HepG2 (cell line): Measurements from ENCODE around the gene BRAP. TPM values are rescaled to one million over a fixed set of nuclear protein-coding genes. Genes with fewer than 3 reads are reported as not detected.

Experiments used
- ATAC-seq: fragments of 200-7000 bp; cut with Tn5 transposase; 3 replicates; pipeline ENCODE4 v1.9.1; 2020; ENCODE audit warnings: mild to moderate bottlenecking, moderate library complexity
- BruUV-seq: library from RNA; stranded (reverse); fragments of 400-500 nt; replicated peaks from 2 replicates; lab custom pipeline; 2021; lab: Mats Ljungman, UMichigan
- CTCF ChIA-PET: fragments of 300-600 bp; formaldehyde crosslinking; extraction: SDS; loops from one replicate; lab custom pipeline; 2021; ENCODE audit warnings: low total read pairs, inconsistent platforms, low intra/inter-chr PET ratio; lab: Yijun Ruan, JAX
- POLR2A ChIA-PET: fragments of 350-600 bp; sonication (Branson Sonifier 250); formaldehyde crosslinking; loops from one replicate; lab custom pipeline; 2020; ENCODE audit warnings: antibody characterized with exemption, inconsistent platforms; lab: Yijun Ruan, JAX
- DNase-seq: peaks from one replicate; pipeline ENCODE4 v3.0.0-alpha.2; 2015; ENCODE audit warnings: low spot score
- FAIRE-seq: peaks from 3 replicates; lab custom pipeline; 2011; peaks lifted over from hg19 to GRCh38; lab: Jason Lieb, UNC
- H2AFZ ChIP-seq: one replicate; pipeline ENCODE4 v1.6.1; 2011; ENCODE audit warnings: low read length, inconsistent platforms
- H3K27ac ChIP-seq: fragments of 300-600 bp; 3 replicates; pipeline ENCODE4 v1.8.0; 2011; ENCODE audit warnings: mixed run types, mild to moderate bottlenecking, mixed read lengths, low read length, inconsistent platforms; ENCODE audit not compliant: insufficient read depth; ENCODE audit errors: extremely low read length
- H3K27me3 ChIP-seq, 2 experiments: fragments of 200-600 bp in 1 of 2; 2 replicates in 1 of 2; 3 replicates in 1 of 2; pipeline versions ENCODE4 v1.6.0 to v1.8.0; 2011; ENCODE audit warnings: low read length in 2 of 2, mild to moderate bottlenecking in 2 of 2, moderate library complexity in 2 of 2, inconsistent platforms in 1 of 2; ENCODE audit not compliant: insufficient read depth in 2 of 2, control insufficient read depth in 1 of 2
- H3K36me3 ChIP-seq, 2 experiments: fragments of 200-600 bp in 1 of 2; replicated peaks in 1 of 2; 2 replicates in 1 of 2; 3 replicates in 1 of 2; pipeline versions ENCODE4 v1.5.1 to v1.8.0; 2011; ENCODE audit warnings: low read length in 2 of 2, inconsistent platforms in 1 of 2; ENCODE audit not compliant: insufficient read depth in 2 of 2, control insufficient read depth in 1 of 2
- H3K4me1 ChIP-seq: 2 replicates; pipeline ENCODE4 v1.5.1; 2012; ENCODE audit warnings: low read length, inconsistent platforms; ENCODE audit not compliant: insufficient read depth
- H3K4me2 ChIP-seq: 2 replicates; pipeline ENCODE4 v1.6.0; 2011; ENCODE audit warnings: low read depth, low read length, inconsistent platforms
- H3K4me3 ChIP-seq, 3 experiments: fragments of 200-600 bp in 1 of 3; sonication (generic), shearing (Covaris generic) in 1 of 3; replicated peaks in 1 of 3; 2 replicates each; pipeline ENCODE4 v1.5.1; 2011 to 2016; ENCODE audit warnings: low read length in 3 of 3, inconsistent platforms in 2 of 3, low read depth in 2 of 3, mild to moderate bottlenecking in 2 of 3, control low read depth in 1 of 3, mixed read lengths in 1 of 3; ENCODE audit not compliant: insufficient read depth in 1 of 3
- H3K79me2 ChIP-seq: one replicate; pipeline ENCODE4 v1.6.1; 2011; ENCODE audit warnings: low read length, inconsistent platforms; ENCODE audit not compliant: insufficient read depth
- H3K9ac ChIP-seq: 2 replicates; pipeline ENCODE4 v1.6.0; 2011; ENCODE audit warnings: mild to moderate bottlenecking, low read depth, low read length, inconsistent platforms; ENCODE audit not compliant: insufficient read depth
- H3K9me3 ChIP-seq: 2 replicates; pipeline ENCODE4 v1.5.1; 2012; ENCODE audit warnings: mild to moderate bottlenecking, low read length
- H4K20me1 ChIP-seq: 2 replicates; pipeline ENCODE4 v1.6.0; 2011; ENCODE audit warnings: inconsistent platforms, mild to moderate bottlenecking, low read length, moderate library complexity; ENCODE audit not compliant: insufficient read depth
- AGO1 ChIP-seq: fragments of 200-400 bp; formaldehyde crosslinking; IDR thresholded peaks from 2 replicates; pipeline ENCODE4 v1.6.1; 2017; ENCODE audit warnings: mild to moderate bottlenecking, low read depth, low read length, moderate library complexity; ENCODE audit not compliant: poor library complexity, severe bottlenecking
- HHEX ChIP-seq: IDR thresholded peaks from 2 replicates; pipeline ENCODE4 v1.6.1; 2016; ENCODE audit warnings: control low read depth
- IKZF5 ChIP-seq: IDR thresholded peaks from 2 replicates; pipeline ENCODE4 v1.6.1; 2018; ENCODE audit warnings: missing genetic modification reagents, mild to moderate bottlenecking, missing compliant biosample characterization
- RAD51 ChIP-seq: fragments of 450-650 bp; IDR thresholded peaks from 2 replicates; pipeline ENCODE4 v1.6.1; 2016; ENCODE audit warnings: borderline replicate concordance
- SNAI1 ChIP-seq: sonication (generic); formaldehyde crosslinking; IDR thresholded peaks from 2 replicates; pipeline ENCODE4 v1.5.0; 2020; ENCODE audit warnings: mild to moderate bottlenecking, missing genetic modification reagents, borderline replicate concordance
- SYNCRIP ChIP-seq: fragments of 200-400 bp; formaldehyde crosslinking; IDR thresholded peaks from 2 replicates; pipeline ENCODE4 v1.6.1; 2018; ENCODE audit warnings: mild to moderate bottlenecking, low read depth, low read length; ENCODE audit not compliant: insufficient read depth
- TEAD3 ChIP-seq: optimal IDR thresholded peaks from 2 replicates; pipeline ENCODE3; 2016; ENCODE audit warnings: borderline replicate concordance
- ZFP62 ChIP-seq: sonication (generic); formaldehyde crosslinking; IDR thresholded peaks from 2 replicates; pipeline ENCODE4 v1.4.0; 2020; ENCODE audit warnings: missing genetic modification reagents
- ZFP90 ChIP-seq: sonication (generic); formaldehyde crosslinking; IDR thresholded peaks from 2 replicates; pipeline ENCODE4 v1.8.0; 2022; ENCODE audit warnings: missing genetic modification reagents, mild to moderate bottlenecking, inconsistent platforms, borderline replicate concordance
- ZMAT3 ChIP-seq: sonication (generic); formaldehyde crosslinking; conservative IDR thresholded peaks from 2 replicates; pipeline ENCODE4 v1.7.0; 2021; ENCODE audit warnings: missing genetic modification reagents
- ZNF605 ChIP-seq: sonication (generic); formaldehyde crosslinking; IDR thresholded peaks from 2 replicates; pipeline ENCODE4 v1.8.0; 2022; ENCODE audit warnings: mild to moderate bottlenecking, missing genetic modification reagents
- ZNF772 ChIP-seq: sonication (generic); formaldehyde crosslinking; IDR thresholded peaks from 2 replicates; pipeline ENCODE4 v1.5.0; 2020; ENCODE audit warnings: mild to moderate bottlenecking, missing genetic modification reagents
- ZSCAN12 ChIP-seq: sonication (generic); formaldehyde crosslinking; IDR thresholded peaks from 2 replicates; pipeline ENCODE4 v1.9.0; 2021; ENCODE audit warnings: mild to moderate bottlenecking, missing genetic modification reagents
- WGBS: methylation state at CpG from one replicate; pipeline ENCODE4 v1.1.6; 2017; ENCODE audit warnings: low lambda C conversion rate; 5-methylcytosine and 5-hydroxymethylcytosine counted together
- in situ Hi-C: cut with HindIII; loops from 2 replicates; pipeline ENCODE4 v1.10.0; 2017; ENCODE audit warnings: low pct_unique_long_range_greater_than_20kb; ENCODE audit not compliant: extremely low pct_ligation_motif_present
- intact Hi-C: fragments of 100-400 bp; cut with micrococcal nuclease; formaldehyde crosslinking; loops from one replicate; pipeline ENCODE4 v1.10.0; 2022; ENCODE audit not compliant: unreplicated experiment
- polyA plus RNA-seq, 8 experiments: library from polyadenylated mRNA; depleted of rRNA in 3 of 8; stranded (reverse) in 7 of 8; unstranded in 1 of 8; fragments of >200 nt; fragmentation: Illumina TruSeq in 4 of 8; extraction: Trizol in 4 of 8; gene quantifications; 2 replicates each; pipeline versions ENCODE4 v1.2.1 to v1.2.3, GENCODE V29; 2011 to 2016; ENCODE audit warnings: low read depth in 4 of 8, missing spikeins in 1 of 8, mixed read lengths in 1 of 8; ENCODE audit not compliant: insufficient read depth in 1 of 8
- total RNA-seq, 5 experiments: library from RNA; depleted of rRNA; stranded (reverse); fragments of >200 nt; fragmentation: Illumina TruSeq; extraction: Trizol; gene quantifications; 2 replicates each; pipeline ENCODE4 v1.2.3, GENCODE V29; 2016; ENCODE audit warnings: low read depth in 1 of 5
- TF ChIP-seq, protein P1 (sequence below): sonication (generic); formaldehyde crosslinking; IDR thresholded peaks from 2 replicates; pipeline ENCODE4 v1.4.0; 2020; ENCODE audit warnings: missing genetic modification reagents, borderline replicate concordance
- TF ChIP-seq, protein P2 (sequence below): sonication (generic); formaldehyde crosslinking; IDR thresholded peaks from 2 replicates; pipeline ENCODE4 v1.4.0; 2020; ENCODE audit warnings: missing genetic modification reagents
- TF ChIP-seq, protein P3 (sequence below): sonication (generic); formaldehyde crosslinking; IDR thresholded peaks from 2 replicates; pipeline ENCODE4 v1.4.0; 2020; ENCODE audit warnings: mild to moderate bottlenecking, missing genetic modification reagents

The BRAP gene
- total and polyA plus RNA-seq, 2 of the 13 experiments (the other 11 are each of a cell fraction or from before 2014, with no cell fraction given): 8.1 to 15.4 TPM

GRCh38 chr12:111672822-111673381, 12.9 kb downstream of the BRAP start:
- Histone ChIP-seq H3K79me2 (no peaks in the 10 kb centered on the region), H2AFZ (no peak overlapping the region), H3K36me3 (peaks cover 23 to 67% of the 10 kb centered on the region in 2 experiments), H3K27ac (no peak overlapping the region), H3K9ac (no peak overlapping the region), H3K27me3 (no peaks in the 10 kb centered on the region; a peak in 1 of 5 replicates), H3K9me3 (no peaks in the 10 kb centered on the region), H3K4me1 (no peaks in the 10 kb centered on the region; the same call in 1 of the 2 replicates), H3K4me3 (no peak overlapping the region), H3K4me2 (no peak overlapping the region), H4K20me1 (no peaks in the 10 kb centered on the region)
- intact Hi-C loops: loop anchor here (2.0 to 10.0 kb wide), 2 partner anchors 72 to 138 kb away; no protein-coding TSS in a partner anchor
- FAIRE-seq: no peak
- TF ChIP-seq ZMAT3 (CRISPR knock-in tag) (no peak), ZFP90 (CRISPR knock-in tag) (no peak), SNAI1 (CRISPR knock-in tag) (no peak), TEAD3 (CRISPR knock-in tag) (no peak), IKZF5 (CRISPR knock-in tag) (no peak), SYNCRIP (no peak), ZNF605 (CRISPR knock-in tag) (no peak), ZNF772 (CRISPR knock-in tag) (no peak), AGO1 (no peak), ZSCAN12 (no peak), HHEX (CRISPR knock-in tag) (no peak), RAD51 (no peak), ZFP62 (CRISPR knock-in tag) (no peak)
- TF ChIP-seq, protein P1, sequence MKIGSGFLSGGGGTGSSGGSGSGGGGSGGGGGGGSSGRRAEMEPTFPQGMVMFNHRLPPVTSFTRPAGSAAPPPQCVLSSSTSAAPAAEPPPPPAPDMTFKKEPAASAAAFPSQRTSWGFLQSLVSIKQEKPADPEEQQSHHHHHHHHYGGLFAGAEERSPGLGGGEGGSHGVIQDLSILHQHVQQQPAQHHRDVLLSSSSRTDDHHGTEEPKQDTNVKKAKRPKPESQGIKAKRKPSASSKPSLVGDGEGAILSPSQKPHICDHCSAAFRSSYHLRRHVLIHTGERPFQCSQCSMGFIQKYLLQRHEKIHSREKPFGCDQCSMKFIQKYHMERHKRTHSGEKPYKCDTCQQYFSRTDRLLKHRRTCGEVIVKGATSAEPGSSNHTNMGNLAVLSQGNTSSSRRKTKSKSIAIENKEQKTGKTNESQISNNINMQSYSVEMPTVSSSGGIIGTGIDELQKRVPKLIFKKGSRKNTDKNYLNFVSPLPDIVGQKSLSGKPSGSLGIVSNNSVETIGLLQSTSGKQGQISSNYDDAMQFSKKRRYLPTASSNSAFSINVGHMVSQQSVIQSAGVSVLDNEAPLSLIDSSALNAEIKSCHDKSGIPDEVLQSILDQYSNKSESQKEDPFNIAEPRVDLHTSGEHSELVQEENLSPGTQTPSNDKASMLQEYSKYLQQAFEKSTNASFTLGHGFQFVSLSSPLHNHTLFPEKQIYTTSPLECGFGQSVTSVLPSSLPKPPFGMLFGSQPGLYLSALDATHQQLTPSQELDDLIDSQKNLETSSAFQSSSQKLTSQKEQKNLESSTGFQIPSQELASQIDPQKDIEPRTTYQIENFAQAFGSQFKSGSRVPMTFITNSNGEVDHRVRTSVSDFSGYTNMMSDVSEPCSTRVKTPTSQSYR (CRISPR knock-in tag): no peak
- TF ChIP-seq, protein P2, sequence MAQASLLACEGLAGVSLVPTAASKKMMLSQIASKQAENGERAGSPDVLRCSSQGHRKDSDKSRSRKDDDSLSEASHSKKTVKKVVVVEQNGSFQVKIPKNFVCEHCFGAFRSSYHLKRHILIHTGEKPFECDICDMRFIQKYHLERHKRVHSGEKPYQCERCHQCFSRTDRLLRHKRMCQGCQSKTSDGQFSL (CRISPR knock-in tag): no peak
- TF ChIP-seq, protein P3, sequence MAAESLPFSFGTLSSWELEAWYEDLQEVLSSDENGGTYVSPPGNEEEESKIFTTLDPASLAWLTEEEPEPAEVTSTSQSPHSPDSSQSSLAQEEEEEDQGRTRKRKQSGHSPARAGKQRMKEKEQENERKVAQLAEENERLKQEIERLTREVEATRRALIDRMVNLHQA (CRISPR knock-in tag): no peak
- in situ Hi-C loops: loop anchor here (10.0 kb wide), 1 partner anchor 278 kb away; no protein-coding TSS in a partner anchor
- CTCF ChIA-PET: no interaction called here
- ATAC-seq: no peak
- WGBS: 99% methylated on average over 10 of the region's 10 CpGs
- no peak for DNase-seq
- BruUV-seq: no TSS peak
- POLR2A ChIA-PET: interaction anchor here (1.2 kb wide), 1 partner anchor 13 kb away, joined by 5 read pairs; the partner anchor contains the start of genes ACAD10 and BRAP
